WTC11 (cell line): ENCODE results near the gene QPCTL. TPM values are rescaled to one million over a fixed set of nuclear protein-coding genes. Genes with fewer than 3 reads are reported as not detected.

Experiments used
- ATAC-seq: fragments of 200-7000 bp; cut with Tn5 transposase; 2 replicates; pipeline ENCODE4 v1.10.0; 2021; ENCODE audit warnings: mild to moderate bottlenecking, moderate library complexity
- CTCF ChIA-PET: fragments of 300-600 bp; sonication (Branson Sonifier 250); formaldehyde crosslinking; loops from one replicate; lab custom pipeline; 2021; ENCODE audit warnings: antibody characterized with exemption; lab: Charles Lee
- POLR2A ChIA-PET: fragments of 350-600 bp; sonication (Branson Sonifier 250); formaldehyde crosslinking; loops from one replicate; lab custom pipeline; 2021; ENCODE audit warnings: antibody characterized with exemption; lab: Charles Lee
- DNase-seq: peaks from one replicate; pipeline ENCODE4 v3.0.0; 2021; ENCODE audit warnings: low spot score
- H3K27ac Mint-ChIP-seq: 2 replicates; pipeline ENCODE4 v1.8.0; 2021; ENCODE audit warnings: mixed read lengths
- H3K27me3 Mint-ChIP-seq: 2 replicates; pipeline ENCODE4 v1.8.0; 2021; ENCODE audit warnings: low read depth, mild to moderate bottlenecking, moderate library complexity, mixed read lengths
- H3K36me3 Mint-ChIP-seq: 2 replicates; pipeline ENCODE4 v1.8.0; 2021; ENCODE audit warnings: mixed read lengths
- H3K4me1 Mint-ChIP-seq: 2 replicates; pipeline ENCODE4 v1.8.0; 2022; ENCODE audit warnings: mixed read lengths
- H3K4me3 Mint-ChIP-seq: 2 replicates; pipeline ENCODE4 v1.8.0; 2021; ENCODE audit warnings: mild to moderate bottlenecking, moderate library complexity, mixed read lengths
- H3K9me3 Mint-ChIP-seq: 2 replicates; pipeline ENCODE4 v1.8.0; 2021; ENCODE audit warnings: mixed read lengths
- ATF6 ChIP-seq: sonication (generic); formaldehyde crosslinking; IDR thresholded peaks from 2 replicates; pipeline ENCODE4 v1.8.1; 2023; ENCODE audit warnings: mild to moderate bottlenecking, missing genetic modification reagents
- CDX4 ChIP-seq: fragments of 250-450 bp; sonication (Bioruptor Pico); IDR thresholded peaks from 2 replicates; pipeline ENCODE4 v1.9.0; 2021; ENCODE audit warnings: moderate library complexity, mild to moderate bottlenecking, inconsistent platforms, borderline replicate concordance
- FOXJ3 ChIP-seq: sonication (generic); formaldehyde crosslinking; IDR thresholded peaks from 2 replicates; pipeline ENCODE4 v1.9.0; 2021; ENCODE audit warnings: missing genetic modification reagents, mild to moderate bottlenecking, borderline replicate concordance
- FOXK1 ChIP-seq: sonication (generic); formaldehyde crosslinking; IDR thresholded peaks from 2 replicates; pipeline ENCODE4 v1.8.0; 2022; ENCODE audit warnings: mild to moderate bottlenecking, moderate library complexity, missing genetic modification reagents
- FOXP1 ChIP-seq: sonication (generic); formaldehyde crosslinking; IDR thresholded peaks from 2 replicates; pipeline ENCODE4 v1.8.0; 2022; ENCODE audit warnings: missing genetic modification reagents, mild to moderate bottlenecking, moderate library complexity, borderline replicate concordance
- GRHL2 ChIP-seq: fragments of 250-450 bp; sonication (Bioruptor Pico); IDR thresholded peaks from 2 replicates; pipeline ENCODE4 v1.8.0; 2022; ENCODE audit warnings: mild to moderate bottlenecking, moderate library complexity; ENCODE audit not compliant: insufficient replicate concordance, severe bottlenecking
- GTF2I ChIP-seq: fragments of 250-450 bp; sonication (Bioruptor Pico); conservative IDR thresholded peaks from 2 replicates; pipeline ENCODE4 v1.4.0; 2021; ENCODE audit warnings: mild to moderate bottlenecking
- HMGA2 ChIP-seq: fragments of 250-450 bp; sonication (Bioruptor Pico); IDR thresholded peaks from 2 replicates; pipeline ENCODE4 v1.4.0; 2021; ENCODE audit warnings: mild to moderate bottlenecking, moderate library complexity
- HMGXB4 ChIP-seq: sonication (generic); formaldehyde crosslinking; IDR thresholded peaks from 2 replicates; pipeline ENCODE4 v1.8.1; 2023; ENCODE audit warnings: mild to moderate bottlenecking, moderate library complexity, missing genetic modification reagents
- IRF2 ChIP-seq: sonication (generic); formaldehyde crosslinking; IDR thresholded peaks from 2 replicates; pipeline ENCODE4 v1.8.0; 2022; ENCODE audit warnings: low read depth, missing genetic modification reagents, borderline replicate concordance
- JAZF1 ChIP-seq: fragments of 250-450 bp; sonication (Bioruptor Pico); IDR thresholded peaks from 2 replicates; pipeline ENCODE4 v1.9.0; 2021; ENCODE audit warnings: moderate library complexity, mild to moderate bottlenecking, inconsistent platforms
- MLX ChIP-seq: sonication (generic); formaldehyde crosslinking; IDR thresholded peaks from 2 replicates; pipeline ENCODE4 v1.8.1; 2023; ENCODE audit warnings: mild to moderate bottlenecking, missing genetic modification reagents, moderate library complexity
- NR2C2 ChIP-seq: sonication (generic); formaldehyde crosslinking; IDR thresholded peaks from 2 replicates; pipeline ENCODE4 v1.8.0; 2022; ENCODE audit warnings: mild to moderate bottlenecking, missing genetic modification reagents
- SMAD4 ChIP-seq: sonication (generic); formaldehyde crosslinking; IDR thresholded peaks from 2 replicates; pipeline ENCODE4 v1.8.0; 2022; ENCODE audit warnings: mild to moderate bottlenecking, missing genetic modification reagents
- TCF7 ChIP-seq: sonication (generic); formaldehyde crosslinking; IDR thresholded peaks from 2 replicates; pipeline ENCODE4 v1.8.0; 2022; ENCODE audit warnings: mild to moderate bottlenecking, low read depth, missing genetic modification reagents, moderate library complexity
- USF1 ChIP-seq: sonication (generic); formaldehyde crosslinking; IDR thresholded peaks from 2 replicates; pipeline ENCODE4 v1.8.0; 2022; ENCODE audit warnings: mild to moderate bottlenecking, missing genetic modification reagents
- ZNF121 ChIP-seq: sonication (generic); formaldehyde crosslinking; IDR thresholded peaks from 2 replicates; pipeline ENCODE4 v1.8.0; 2023; ENCODE audit warnings: missing genetic modification reagents
- ZNF232 ChIP-seq: sonication (generic); formaldehyde crosslinking; IDR thresholded peaks from 2 replicates; pipeline ENCODE4 v1.8.0; 2022; ENCODE audit warnings: mild to moderate bottlenecking, missing genetic modification reagents
- total RNA-seq: library from RNA; stranded (reverse); gene quantifications from 3 replicates; pipeline ENCODE4 v1.2.3, GENCODE V29; 2021
- TF ChIP-seq, protein P1 (sequence below): fragments of 200-600 bp; IDR thresholded peaks from 2 replicates; pipeline ENCODE4 v1.8.0; 2022; ENCODE audit warnings: antibody characterized with exemption
- TF ChIP-seq, protein P2 (sequence below): sonication (generic); formaldehyde crosslinking; IDR thresholded peaks from 2 replicates; pipeline ENCODE4 v1.8.0; 2022; ENCODE audit warnings: missing genetic modification reagents

The QPCTL gene
- total RNA-seq, 1 experiment from 2014 or later, result 33.3 TPM

GRCh38 chr19:45710356-45711130 lies 18.1 kb downstream of the QPCTL start:
- POLR2A ChIA-PET, result interaction anchor here (0.6 to 2.4 kb wide), 3 partner anchors 57 to 527 kb away, joined by 3 to 10 read pairs (median 5); partner anchors contain the start of gene SIX5
- Mint-ChIP-seq H3K36me3 (no peaks in the 10 kb centered on the region; the same call in 1 of the 2 replicates), H3K9me3 (no peaks in the 10 kb centered on the region), H3K4me1 (peaks cover 15% of the 10 kb centered on the region), H3K4me3 (no peak overlapping the region), H3K27ac (peak overlapping the region; percentile 58), H3K27me3 (no peaks in the 10 kb centered on the region)
- ATAC-seq (no peak), DNase-seq (no peak)
- CTCF ChIA-PET, result interaction anchor here (1.0 to 2.4 kb wide), 4 partner anchors 18 to 68 kb away, joined by 3 to 14 read pairs (median 4); partner anchors contain the start of genes QPCTL and SIX5
- no peak for TF ChIP-seq GTF2I (CRISPR knock-in tag)
- TF ChIP-seq FOXJ3 (CRISPR knock-in tag), result no peak
- TF ChIP-seq USF1 (CRISPR knock-in tag), result no peak
- no peak for TF ChIP-seq HMGXB4
- TF ChIP-seq GRHL2 (CRISPR knock-in tag), result no peak
- TF ChIP-seq, protein P1, sequence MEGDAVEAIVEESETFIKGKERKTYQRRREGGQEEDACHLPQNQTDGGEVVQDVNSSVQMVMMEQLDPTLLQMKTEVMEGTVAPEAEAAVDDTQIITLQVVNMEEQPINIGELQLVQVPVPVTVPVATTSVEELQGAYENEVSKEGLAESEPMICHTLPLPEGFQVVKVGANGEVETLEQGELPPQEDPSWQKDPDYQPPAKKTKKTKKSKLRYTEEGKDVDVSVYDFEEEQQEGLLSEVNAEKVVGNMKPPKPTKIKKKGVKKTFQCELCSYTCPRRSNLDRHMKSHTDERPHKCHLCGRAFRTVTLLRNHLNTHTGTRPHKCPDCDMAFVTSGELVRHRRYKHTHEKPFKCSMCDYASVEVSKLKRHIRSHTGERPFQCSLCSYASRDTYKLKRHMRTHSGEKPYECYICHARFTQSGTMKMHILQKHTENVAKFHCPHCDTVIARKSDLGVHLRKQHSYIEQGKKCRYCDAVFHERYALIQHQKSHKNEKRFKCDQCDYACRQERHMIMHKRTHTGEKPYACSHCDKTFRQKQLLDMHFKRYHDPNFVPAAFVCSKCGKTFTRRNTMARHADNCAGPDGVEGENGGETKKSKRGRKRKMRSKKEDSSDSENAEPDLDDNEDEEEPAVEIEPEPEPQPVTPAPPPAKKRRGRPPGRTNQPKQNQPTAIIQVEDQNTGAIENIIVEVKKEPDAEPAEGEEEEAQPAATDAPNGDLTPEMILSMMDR, result no peak
- no peak for TF ChIP-seq HMGA2 (CRISPR knock-in tag)
- TF ChIP-seq SMAD4, result no peak
- TF ChIP-seq FOXK1 (CRISPR knock-in tag), result no peak
- no peak for TF ChIP-seq ZNF232
- TF ChIP-seq, protein P2, sequence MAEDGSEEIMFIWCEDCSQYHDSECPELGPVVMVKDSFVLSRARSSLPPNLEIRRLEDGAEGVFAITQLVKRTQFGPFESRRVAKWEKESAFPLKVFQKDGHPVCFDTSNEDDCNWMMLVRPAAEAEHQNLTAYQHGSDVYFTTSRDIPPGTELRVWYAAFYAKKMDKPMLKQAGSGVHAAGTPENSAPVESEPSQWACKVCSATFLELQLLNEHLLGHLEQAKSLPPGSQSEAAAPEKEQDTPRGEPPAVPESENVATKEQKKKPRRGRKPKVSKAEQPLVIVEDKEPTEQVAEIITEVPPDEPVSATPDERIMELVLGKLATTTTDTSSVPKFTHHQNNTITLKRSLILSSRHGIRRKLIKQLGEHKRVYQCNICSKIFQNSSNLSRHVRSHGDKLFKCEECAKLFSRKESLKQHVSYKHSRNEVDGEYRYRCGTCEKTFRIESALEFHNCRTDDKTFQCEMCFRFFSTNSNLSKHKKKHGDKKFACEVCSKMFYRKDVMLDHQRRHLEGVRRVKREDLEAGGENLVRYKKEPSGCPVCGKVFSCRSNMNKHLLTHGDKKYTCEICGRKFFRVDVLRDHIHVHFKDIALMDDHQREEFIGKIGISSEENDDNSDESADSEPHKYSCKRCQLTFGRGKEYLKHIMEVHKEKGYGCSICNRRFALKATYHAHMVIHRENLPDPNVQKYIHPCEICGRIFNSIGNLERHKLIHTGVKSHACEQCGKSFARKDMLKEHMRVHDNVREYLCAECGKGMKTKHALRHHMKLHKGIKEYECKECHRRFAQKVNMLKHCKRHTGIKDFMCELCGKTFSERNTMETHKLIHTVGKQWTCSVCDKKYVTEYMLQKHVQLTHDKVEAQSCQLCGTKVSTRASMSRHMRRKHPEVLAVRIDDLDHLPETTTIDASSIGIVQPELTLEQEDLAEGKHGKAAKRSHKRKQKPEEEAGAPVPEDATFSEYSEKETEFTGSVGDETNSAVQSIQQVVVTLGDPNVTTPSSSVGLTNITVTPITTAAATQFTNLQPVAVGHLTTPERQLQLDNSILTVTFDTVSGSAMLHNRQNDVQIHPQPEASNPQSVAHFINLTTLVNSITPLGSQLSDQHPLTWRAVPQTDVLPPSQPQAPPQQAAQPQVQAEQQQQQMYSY (CRISPR knock-in tag), result no peak
- no peak for TF ChIP-seq IRF2 (CRISPR knock-in tag)
- no peak for TF ChIP-seq FOXP1 (CRISPR knock-in tag)

- Mint-ChIP-seq H3K4me1 (peaks cover 25% of the 10 kb centered on the region), H3K36me3 (no peaks in the 10 kb centered on the region; the same call in 1 of the 2 replicates), H3K9me3 (no peaks in the 10 kb centered on the region), H3K4me3 (no peak overlapping the region), H3K27ac (peak overlapping the region; percentile 68), H3K27me3 (no peaks in the 10 kb centered on the region; the same call in 1 of the 2 replicates)
- ChIA-PET POLR2A (interaction anchor here (1.0 to 2.4 kb wide), 2 partner anchors 57 kb away, joined by 5 to 10 read pairs; partner anchors contain the start of gene SIX5), CTCF (interaction anchor here (0.9 kb wide), 1 partner anchor 19 kb away, joined by 4 read pairs; the partner anchor contains the start of gene QPCTL)
- no peak for DNase-seq
- ATAC-seq, result no peak
- TF ChIP-seq IRF2 (CRISPR knock-in tag) (no peak), CDX4 (no peak), MLX (CRISPR knock-in tag) (no peak), JAZF1 (CRISPR knock-in tag) (no peak), GTF2I (CRISPR knock-in tag) (no peak), ATF6 (no peak), TCF7 (CRISPR knock-in tag) (no peak), ZNF121 (no peak), NR2C2 (CRISPR knock-in tag) (no peak)
Measured at GRCh38 chr19:45711851-45712698, 19.6 kb downstream of the QPCTL start.
